ENCODE results near the gene DSG4.

DSG4 gene

GRCh38 chr18:31354990-31355389 lies 21.6 kb upstream of the DSG4 start:
- no peak overlapping the region for H3K4me2 ChIP-seq (ENCODE audit: low read length)
- H2AFZ ChIP-seq (ENCODE audit: low read depth, low read length) = no peak overlapping the region
- no peaks in the 10 kb centered on the region for H3K9me3 ChIP-seq (ENCODE audit: insufficient read depth, low read length)
- TF ChIP-seq CTCF (IDR thresholded peaks at IDR 0.05; ENCODE audit: low read depth, low read length) = no peak
- TF ChIP-seq EZH2phosphoT487 (IDR thresholded peaks at IDR 0.05; ENCODE audit: low read depth) = no peak
- no peak overlapping the region for H3K4me3 ChIP-seq (ENCODE audit: low read length)
- H3K9ac ChIP-seq (ENCODE audit: low read length) = no peak overlapping the region
- no peaks in the 10 kb centered on the region for H3K27me3 ChIP-seq (ENCODE audit: low read depth, low read length)
- no peaks in the 10 kb centered on the region for H3K79me2 ChIP-seq (ENCODE audit: low read length)
- H3K27ac ChIP-seq (ENCODE audit: low read length) = no peak overlapping the region
- H3K4me1 ChIP-seq (ENCODE audit: low read length) = peaks cover 9% of the 10 kb centered on the region
- no peaks in the 10 kb centered on the region for H4K20me1 ChIP-seq (ENCODE audit: insufficient read depth, low read length)
- peaks cover 2% of the 10 kb centered on the region for H3K36me3 ChIP-seq (replicated peaks; ENCODE audit: low read depth, low read length)

GRCh38 chr18:31356025-31356424 lies 20.6 kb upstream of the DSG4 start:
- Histone ChIP-seq H3K4me2 (ENCODE audit: low read length) (peak overlapping the region; percentile 48), H3K9me3 (ENCODE audit: insufficient read depth, low read length) (peaks cover 4% of the 10 kb centered on the region; the same call in 1 of the 2 replicates), H4K20me1 (ENCODE audit: insufficient read depth, low read length) (no peaks in the 10 kb centered on the region), H3K27me3 (ENCODE audit: low read depth, low read length) (no peaks in the 10 kb centered on the region), H3K27ac (ENCODE audit: low read length) (0 out of 2 replicates have a peak overlapping the region, but pooled peaks have one; percentile 6), H3K36me3 (replicated peaks; ENCODE audit: low read depth, low read length) (peaks cover 4% of the 10 kb centered on the region), H2AFZ (ENCODE audit: low read depth, low read length) (peak overlapping the region; percentile 56; the same call in 1 of the 2 replicates), H3K4me3 (ENCODE audit: low read length) (0 out of 2 replicates have a peak overlapping the region, but pooled peaks have one; percentile 21), H3K4me1 (ENCODE audit: low read length) (peaks cover 9% of the 10 kb centered on the region), H3K9ac (ENCODE audit: low read length) (no peak overlapping the region), H3K79me2 (ENCODE audit: low read length) (no peaks in the 10 kb centered on the region)
- TF ChIP-seq EZH2phosphoT487 (IDR thresholded peaks at IDR 0.05; ENCODE audit: low read depth) = no peak

- H3K27ac ChIP-seq (ENCODE audit: low read length) = no peak overlapping the region
- H3K79me2 ChIP-seq (ENCODE audit: low read length) = no peaks in the 10 kb centered on the region
- H3K9me3 ChIP-seq (ENCODE audit: insufficient read depth, low read length) = peaks cover 12% of the 10 kb centered on the region; the same call in 1 of the 2 replicates
- H3K9ac ChIP-seq (ENCODE audit: low read length) = no peak overlapping the region
- no peak overlapping the region for H3K4me3 ChIP-seq (ENCODE audit: low read length)
- H4K20me1 ChIP-seq (ENCODE audit: insufficient read depth, low read length) = no peaks in the 10 kb centered on the region
- no peak overlapping the region for H2AFZ ChIP-seq (ENCODE audit: low read depth, low read length)
- no peaks in the 10 kb centered on the region for H3K4me1 ChIP-seq (ENCODE audit: low read length)
- no peak for TF ChIP-seq CTCF (IDR thresholded peaks at IDR 0.05; ENCODE audit: low read depth, low read length)
- no peak for TF ChIP-seq EZH2phosphoT487 (IDR thresholded peaks at IDR 0.05; ENCODE audit: low read depth)
- no peak overlapping the region for H3K4me2 ChIP-seq (ENCODE audit: low read length)
- H3K36me3 ChIP-seq (replicated peaks; ENCODE audit: low read depth, low read length) = peaks cover 5% of the 10 kb centered on the region
- no peaks in the 10 kb centered on the region for H3K27me3 ChIP-seq (ENCODE audit: low read depth, low read length)
Observed at GRCh38 chr18:31364190-31364589, 12.4 kb upstream of the DSG4 start.

GRCh38 chr18:31369478-31369877 lies 7.1 kb upstream of the DSG4 start:
- Histone ChIP-seq H3K9ac (ENCODE audit: low read length) (no peak overlapping the region), H2AFZ (ENCODE audit: low read depth, low read length) (no peak overlapping the region), H3K4me3 (ENCODE audit: low read length) (no peak overlapping the region), H4K20me1 (ENCODE audit: insufficient read depth, low read length) (no peaks in the 10 kb centered on the region), H3K27me3 (ENCODE audit: low read depth, low read length) (no peaks in the 10 kb centered on the region), H3K36me3 (replicated peaks; ENCODE audit: low read depth, low read length) (no peaks in the 10 kb centered on the region), H3K9me3 (ENCODE audit: insufficient read depth, low read length) (no peaks in the 10 kb centered on the region), H3K4me2 (ENCODE audit: low read length) (no peak overlapping the region), H3K27ac (ENCODE audit: low read length) (no peak overlapping the region), H3K79me2 (ENCODE audit: low read length) (no peaks in the 10 kb centered on the region), H3K4me1 (ENCODE audit: low read length) (no peaks in the 10 kb centered on the region)
- TF ChIP-seq EZH2phosphoT487 (IDR thresholded peaks at IDR 0.05; ENCODE audit: low read depth) = no peak
- no peak for TF ChIP-seq CTCF (IDR thresholded peaks at IDR 0.05; ENCODE audit: low read depth, low read length)

All from OCI-LY3 (cell line).